ENCODE results near the gene CLDN14. TPM values are rescaled to one million over a fixed set of nuclear protein-coding genes. Genes with fewer than 3 reads are reported as not detected.

Gene CLDN14
- total RNA-seq, 1 experiment from 2014 or later = not detected

DNA sequence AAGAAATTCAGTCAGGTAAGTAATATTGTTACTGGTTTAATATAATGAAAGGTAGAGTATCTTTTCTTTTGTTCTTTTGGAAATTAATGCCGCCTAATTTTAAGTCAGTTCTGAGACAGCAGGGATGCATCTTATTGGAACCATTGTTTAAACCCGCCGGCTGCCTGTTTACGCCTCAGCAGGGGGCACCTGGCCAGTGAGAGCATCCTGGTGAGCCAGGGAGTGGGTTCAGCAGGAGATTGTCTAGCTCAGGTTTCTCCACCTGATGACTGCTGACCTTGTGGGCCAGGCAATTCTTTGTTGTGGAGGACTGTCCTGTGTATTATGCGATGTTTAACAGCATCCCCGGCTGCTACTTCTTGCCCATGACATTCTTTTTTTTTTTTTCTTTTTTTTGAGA, 64.5 kb downstream of the CLDN14 start:
- Histone ChIP-seq H2BK120ac (ENCODE audit: low read depth, low read length, poor library complexity, severe bottlenecking) (no peak overlapping the region), H2AK5ac (ENCODE audit: insufficient read length, low read length) (no peak overlapping the region), H2BK15ac (ENCODE audit: low read depth, low read length) (no peak overlapping the region), H2AFZ (ENCODE audit: low read length) (no peak overlapping the region), H3K79me2 (ENCODE audit: insufficient read depth, low read length) (no peaks in the 10 kb centered on the region), H3K9me3 (ENCODE audit: control insufficient read depth, low read depth, low read length) (no peaks in the 10 kb centered on the region), H3K56ac (ENCODE audit: insufficient read length, low read depth, low read length) (no peak overlapping the region), H3K27me3 (ENCODE audit: insufficient read depth, low read length) (no peaks in the 10 kb centered on the region), H3K18ac (ENCODE audit: insufficient read length, low read depth, low read length) (no peak overlapping the region), H3K4me2 (ENCODE audit: insufficient read depth, insufficient read length, low read length) (no peak overlapping the region), H3K23ac (ENCODE audit: insufficient read length, low read depth, low read length) (no peak overlapping the region), H4K8ac (replicated peaks; ENCODE audit: insufficient read length, low read depth, low read length) (no peak overlapping the region), H2BK20ac (ENCODE audit: low read depth, low read length, poor library complexity, severe bottlenecking) (no peak overlapping the region), H3K4ac (ENCODE audit: low read depth, low read length) (no peak overlapping the region), H4K5ac (ENCODE audit: insufficient read length, low read depth, low read length) (no peak overlapping the region), H3K14ac (ENCODE audit: insufficient read depth, low read length) (no peak overlapping the region), H3K9ac (ENCODE audit: extremely low read depth, insufficient read length, low read length) (no peak overlapping the region), H3K23me2 (ENCODE audit: insufficient read length, low read depth, low read length, poor library complexity, severe bottlenecking) (no peaks in the 10 kb centered on the region), H4K91ac (ENCODE audit: insufficient read length, low read depth, low read length) (no peak overlapping the region), H3K27ac (ENCODE audit: insufficient read length, low read depth, low read length) (no peak overlapping the region), H3T11ph (ENCODE audit: low read length) (no peak overlapping the region), H2BK5ac (ENCODE audit: insufficient read length, low read length) (no peak overlapping the region), H3K4me1 (ENCODE audit: insufficient read depth, low read length) (no peaks in the 10 kb centered on the region), H3K79me1 (ENCODE audit: insufficient read depth, low read depth, low read length, poor library complexity, severe bottlenecking) (no peaks in the 10 kb centered on the region), H2BK12ac (ENCODE audit: insufficient read length, low read depth, low read length) (no peak overlapping the region), H4K20me1 (ENCODE audit: control insufficient read depth, insufficient read depth, insufficient read length) (no peaks in the 10 kb centered on the region)
- Mint-ChIP-seq H3K4me3 (no peak overlapping the region), H3K36me3 (ENCODE audit: insufficient read depth in 1 of 3, low read depth in 3 of 3) (peaks cover 27 to 68% (median 59%) of the 10 kb centered on the region in 3 experiments), H3K9me3 (no peaks in the 10 kb centered on the region), H3K4me1 (peaks cover 11 to 18% of the 10 kb centered on the region in 2 experiments), H3K27me3 (ENCODE audit: low read depth) (no peaks in the 10 kb centered on the region), H3K27ac (peak overlapping the region; percentile 32 to 77 (median 47); a peak in 3 of 7 replicates)
- WGBS (ENCODE audit: extremely low coverage, insufficient read length, low lambda C conversion rate) = no CpG with 5 or more reads among the region's 6 CpGs
- TF ChIP-seq, protein P1, sequence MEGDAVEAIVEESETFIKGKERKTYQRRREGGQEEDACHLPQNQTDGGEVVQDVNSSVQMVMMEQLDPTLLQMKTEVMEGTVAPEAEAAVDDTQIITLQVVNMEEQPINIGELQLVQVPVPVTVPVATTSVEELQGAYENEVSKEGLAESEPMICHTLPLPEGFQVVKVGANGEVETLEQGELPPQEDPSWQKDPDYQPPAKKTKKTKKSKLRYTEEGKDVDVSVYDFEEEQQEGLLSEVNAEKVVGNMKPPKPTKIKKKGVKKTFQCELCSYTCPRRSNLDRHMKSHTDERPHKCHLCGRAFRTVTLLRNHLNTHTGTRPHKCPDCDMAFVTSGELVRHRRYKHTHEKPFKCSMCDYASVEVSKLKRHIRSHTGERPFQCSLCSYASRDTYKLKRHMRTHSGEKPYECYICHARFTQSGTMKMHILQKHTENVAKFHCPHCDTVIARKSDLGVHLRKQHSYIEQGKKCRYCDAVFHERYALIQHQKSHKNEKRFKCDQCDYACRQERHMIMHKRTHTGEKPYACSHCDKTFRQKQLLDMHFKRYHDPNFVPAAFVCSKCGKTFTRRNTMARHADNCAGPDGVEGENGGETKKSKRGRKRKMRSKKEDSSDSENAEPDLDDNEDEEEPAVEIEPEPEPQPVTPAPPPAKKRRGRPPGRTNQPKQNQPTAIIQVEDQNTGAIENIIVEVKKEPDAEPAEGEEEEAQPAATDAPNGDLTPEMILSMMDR (conservative IDR thresholded peaks at IDR 0.05) = no peak
- DNase-seq = no peak

Data from H9 (cell line).